ENCODE data around the gene FAM193B. TPM values are rescaled to one million over a fixed set of nuclear protein-coding genes. Genes with fewer than 3 reads are reported as not detected.

Gene FAM193B
- polyA plus RNA-seq, 3 donors: 1.6 to 216 (median 1.9) TPM

GRCh38 chr5:177538876-177539275 lies 15.5 kb downstream of the FAM193B start:
- Histone ChIP-seq H3K4me3 (replicated peaks in 1 of 3; ENCODE audit: low read depth in 2 of 3, low read length in 3 of 3) (no peak overlapping the region), H3K4me2 (replicated peaks; ENCODE audit: extremely low read depth, low read length, poor library complexity, severe bottlenecking) (no peak overlapping the region), H4K20me1 (ENCODE audit: insufficient read depth, low read length) (peaks cover 80% of the 10 kb centered on the region), H3K27ac (ENCODE audit: low read depth in 1 of 2, low read length in 2 of 2) (no peak overlapping the region), H2AFZ (ENCODE audit: insufficient read depth, low read depth, low read length, poor library complexity, severe bottlenecking) (no peak overlapping the region), H3K4me1 (ENCODE audit: control insufficient read depth in 1 of 2, insufficient read depth in 2 of 2, low read length in 2 of 2) (no peaks in the 10 kb centered on the region), H3K9me3 (replicated peaks in 1 of 2; ENCODE audit: control insufficient read depth in 1 of 2, insufficient read depth in 1 of 2, low read length in 2 of 2) (no peaks in the 10 kb centered on the region), H3K36me3 (replicated peaks in 1 of 2; ENCODE audit: control insufficient read depth in 1 of 2, insufficient read depth in 2 of 2, low read length in 2 of 2) (peaks cover 51 to 90% of the 10 kb centered on the region in 2 donors), H3K27me3 (ENCODE audit: control insufficient read depth in 2 of 2, insufficient read depth in 2 of 2, low read length in 2 of 2) (no peaks in the 10 kb centered on the region), H3K9ac (ENCODE audit: insufficient read depth, low read length, poor library complexity, severe bottlenecking) (no peak overlapping the region), H3K79me2 (ENCODE audit: insufficient read depth, low read length) (peaks cover 39% of the 10 kb centered on the region)
- Mint-ChIP-seq H3K36me3 (peaks cover 55 to 73% of the 10 kb centered on the region in 2 donors), H3K27me3 (ENCODE audit: low read depth in 3 of 3) (peaks cover 0 to 2% (median 1%) of the 10 kb centered on the region in 3 donors), H3K9me3 (no peaks in the 10 kb centered on the region), H3K27ac (no peak overlapping the region), H3K4me3 (no peak overlapping the region), H3K4me1 (no peaks in the 10 kb centered on the region)
- DNase-seq: no peak
- 97% methylated on average over 6 of the region's 10 CpGs for WGBS (ENCODE audit: insufficient coverage)
- intact Hi-C loops (cut with micrococcal nuclease): no loop called here
- TF ChIP-seq CTCF (IDR thresholded peaks at IDR 0.05): no peak

- Histone ChIP-seq H3K4me2 (replicated peaks; ENCODE audit: extremely low read depth, low read length, poor library complexity, severe bottlenecking) (no peak overlapping the region), H3K27ac (ENCODE audit: low read depth in 1 of 2, low read length in 2 of 2) (peak overlapping the region in 1 of 2 donors; percentile 14), H3K27me3 (ENCODE audit: control insufficient read depth in 2 of 2, insufficient read depth in 2 of 2, low read length in 2 of 2) (no peaks in the 10 kb centered on the region), H2AFZ (ENCODE audit: insufficient read depth, low read depth, low read length, poor library complexity, severe bottlenecking) (no peak overlapping the region), H3K9me3 (replicated peaks in 1 of 2; ENCODE audit: control insufficient read depth in 1 of 2, insufficient read depth in 1 of 2, low read length in 2 of 2) (no peaks in the 10 kb centered on the region), H3K36me3 (replicated peaks in 1 of 2; ENCODE audit: control insufficient read depth in 1 of 2, insufficient read depth in 2 of 2, low read length in 2 of 2) (peaks cover 60 to 91% of the 10 kb centered on the region in 2 donors), H3K79me2 (ENCODE audit: insufficient read depth, low read length) (peaks cover 27% of the 10 kb centered on the region), H4K20me1 (ENCODE audit: insufficient read depth, low read length) (peaks cover 80% of the 10 kb centered on the region), H3K4me1 (ENCODE audit: control insufficient read depth in 1 of 2, insufficient read depth in 2 of 2, low read length in 2 of 2) (no peaks in the 10 kb centered on the region), H3K4me3 (replicated peaks in 1 of 3; ENCODE audit: low read depth in 2 of 3, low read length in 3 of 3) (no peak overlapping the region), H3K9ac (ENCODE audit: insufficient read depth, low read length, poor library complexity, severe bottlenecking) (no peak overlapping the region)
- Mint-ChIP-seq H3K36me3 (peaks cover 59 to 81% of the 10 kb centered on the region in 2 donors), H3K4me3 (no peak overlapping the region), H3K9me3 (no peaks in the 10 kb centered on the region), H3K27me3 (ENCODE audit: low read depth in 3 of 3) (peaks cover 0 to 3% (median 1%) of the 10 kb centered on the region in 3 donors), H3K4me1 (no peaks in the 10 kb centered on the region), H3K27ac (peak overlapping the region in 2 of 7 donors; percentile 7 to 67)
- intact Hi-C loops (cut with micrococcal nuclease): no loop called here
- 86% methylated on average over 10 of the region's 15 CpGs for WGBS (ENCODE audit: insufficient coverage)
- TF ChIP-seq CTCF (IDR thresholded peaks at IDR 0.05): no peak
- no peak for DNase-seq
These were observed 16.7 kb downstream of the FAM193B start for GRCh38 chr5:177537389-177538361.

All from CD14-positive monocyte (primary cell).